DMS114 treated with DMSO at 0.1 percent for 48 hours (cell line): ENCODE measurements around the gene EFCAB12.
"Not testable (repeated sequence)": the region's sequence is repeated elsewhere in the genome, so short reads cannot be mapped to it uniquely, and the experiment has no call there.

Experiments
- DNase-seq: peaks from one replicate; lab custom pipeline; 2025; ENCODE audit not compliant: unreplicated experiment; lab: John Stamatoyannopoulos, UW

The EFCAB12 gene

GRCh38 chr3:129370248-129370964 lies 58.0 kb downstream of the EFCAB12 start:
- DNase-seq = no peak

GRCh38 chr3:129369711-129370110 lies 58.7 kb downstream of the EFCAB12 start:
- no peak for DNase-seq

GRCh38 chr3:129367821-129368220 lies 60.6 kb downstream of the EFCAB12 start:
- DNase-seq = no peak

- no peak for DNase-seq
Measured at GRCh38 chr3:129366312-129366831, 62.1 kb downstream of the EFCAB12 start.

GRCh38 chr3:129365296-129366136 lies 62.9 kb downstream of the EFCAB12 start:
- no peak for DNase-seq

- DNase-seq = not testable (repeated sequence)
Measured at GRCh38 chr3:129364811-129365210, 63.6 kb downstream of the EFCAB12 start.

- not testable (repeated sequence) for DNase-seq
Measured at GRCh38 chr3:129363356-129363755, 65.1 kb downstream of the EFCAB12 start.

- no peak for DNase-seq
Measured at GRCh38 chr3:129360705-129361460, 67.6 kb downstream of the EFCAB12 start.

GRCh38 chr3:129360171-129360611 lies 68.2 kb downstream of the EFCAB12 start:
- DNase-seq = no peak

- no peak for DNase-seq
Measured at GRCh38 chr3:129358772-129359371, 69.6 kb downstream of the EFCAB12 start.

GRCh38 chr3:129358177-129358771 lies 70.2 kb downstream of the EFCAB12 start:
- DNase-seq = no peak

- no peak for DNase-seq
Measured at GRCh38 chr3:129357616-129358015, 70.8 kb downstream of the EFCAB12 start.

- DNase-seq = no peak
Measured at GRCh38 chr3:129356756-129357425, 71.5 kb downstream of the EFCAB12 start.

- no peak for DNase-seq
Measured at GRCh38 chr3:129353589-129353941, 74.9 kb downstream of the EFCAB12 start.

- no peak for DNase-seq
Measured at GRCh38 chr3:129352650-129353588, 75.5 kb downstream of the EFCAB12 start.

GRCh38 chr3:129352045-129352444 lies 76.4 kb downstream of the EFCAB12 start:
- no peak for DNase-seq
